H9 (cell line): ENCODE results near the gene SLC44A2. TPM values are rescaled to one million over a fixed set of nuclear protein-coding genes. Genes with fewer than 3 reads are reported as not detected.
A peak's percentile ranks its signal among the peaks of the same experiment; 100 is the strongest.

Source experiments
- DNase-seq: peaks from one replicate; pipeline ENCODE4 v3.0.0-alpha.2; 2017
- H2AFZ ChIP-seq: one replicate; pipeline ENCODE4 v1.6.1; 2013; ENCODE audit warnings: mild to moderate bottlenecking, low read length, control low read depth, moderate library complexity
- H2AK5ac ChIP-seq: 2 replicates; pipeline ENCODE4 v1.6.1; 2013; ENCODE audit warnings: low read length, control low read depth, mixed read lengths; ENCODE audit not compliant: insufficient read length
- H2BK120ac ChIP-seq: one replicate; pipeline ENCODE4 v1.6.1; 2013; ENCODE audit warnings: low read depth, mild to moderate bottlenecking, low read length, control low read depth, inconsistent platforms; ENCODE audit not compliant: poor library complexity, severe bottlenecking
- H2BK12ac ChIP-seq: 2 replicates; pipeline ENCODE4 v1.6.1; 2013; ENCODE audit warnings: low read length, control low read depth, mixed read lengths, low read depth; ENCODE audit not compliant: insufficient read length
- H2BK15ac ChIP-seq: 2 replicates; pipeline ENCODE4 v1.6.1; 2013; ENCODE audit warnings: low read depth, low read length, control low read depth
- H2BK20ac ChIP-seq: one replicate; pipeline ENCODE4 v1.6.1; 2013; ENCODE audit warnings: low read depth, mild to moderate bottlenecking, low read length, control low read depth, inconsistent platforms; ENCODE audit not compliant: poor library complexity, severe bottlenecking
- H2BK5ac ChIP-seq: 2 replicates; pipeline ENCODE4 v1.6.1; 2013; ENCODE audit warnings: low read length, control low read depth, mixed read lengths; ENCODE audit not compliant: insufficient read length
- H3K14ac ChIP-seq: 2 replicates; pipeline ENCODE4 v1.6.1; 2013; ENCODE audit warnings: low read length, control low read depth; ENCODE audit not compliant: insufficient read depth
- H3K18ac ChIP-seq: 2 replicates; pipeline ENCODE4 v1.6.1; 2013; ENCODE audit warnings: low read depth, mild to moderate bottlenecking, mixed read lengths, low read length, control low read depth; ENCODE audit not compliant: insufficient read length
- H3K23ac ChIP-seq: 2 replicates; pipeline ENCODE4 v1.6.1; 2013; ENCODE audit warnings: low read length, control low read depth, mixed read lengths, low read depth; ENCODE audit not compliant: insufficient read length
- H3K23me2 ChIP-seq: 2 replicates; pipeline ENCODE4 v1.6.1; 2013; ENCODE audit warnings: low read depth, mild to moderate bottlenecking, mixed read lengths, low read length, control low read depth; ENCODE audit not compliant: insufficient read length, poor library complexity, severe bottlenecking
- H3K27ac ChIP-seq: 2 replicates; pipeline ENCODE4 v1.5.1; 2013; ENCODE audit warnings: low read length, control low read depth, mixed read lengths, low read depth; ENCODE audit not compliant: insufficient read length
- H3K27me3 ChIP-seq: 2 replicates; pipeline ENCODE4 v1.6.1; 2013; ENCODE audit warnings: low read length, control low read depth, inconsistent platforms; ENCODE audit not compliant: insufficient read depth
- H3K4ac ChIP-seq: 2 replicates; pipeline ENCODE4 v1.6.1; 2013; ENCODE audit warnings: low read depth, mild to moderate bottlenecking, control low read depth, inconsistent platforms, low read length, moderate library complexity
- H3K4me1 ChIP-seq: 2 replicates; pipeline ENCODE4 v1.6.1; 2013; ENCODE audit warnings: low read length, control low read depth, inconsistent platforms; ENCODE audit not compliant: insufficient read depth
- H3K4me2 ChIP-seq: 2 replicates; pipeline ENCODE4 v1.6.1; 2013; ENCODE audit warnings: low read length, control low read depth, mixed read lengths; ENCODE audit not compliant: insufficient read length, insufficient read depth
- H3K56ac ChIP-seq: 2 replicates; pipeline ENCODE4 v1.6.1; 2013; ENCODE audit warnings: low read depth, mild to moderate bottlenecking, mixed read lengths, low read length, control low read depth; ENCODE audit not compliant: insufficient read length
- H3K79me1 ChIP-seq: 2 replicates; pipeline ENCODE4 v1.6.1; 2013; ENCODE audit warnings: low read depth, mild to moderate bottlenecking, moderate library complexity, low read length, control low read depth, inconsistent platforms; ENCODE audit not compliant: insufficient read depth, poor library complexity, severe bottlenecking
- H3K79me2 ChIP-seq: 2 replicates; pipeline ENCODE4 v1.6.1; 2013; ENCODE audit warnings: low read length, control low read depth, inconsistent platforms; ENCODE audit not compliant: insufficient read depth
- H3K9ac ChIP-seq: 2 replicates; pipeline ENCODE4 v1.6.1; 2013; ENCODE audit warnings: low read length, control low read depth, mixed read lengths; ENCODE audit not compliant: insufficient read length; ENCODE audit errors: extremely low read depth
- H3K9me3 ChIP-seq: one replicate; pipeline ENCODE4 v1.6.1; 2013; ENCODE audit warnings: low read depth, low read length, inconsistent platforms; ENCODE audit not compliant: control insufficient read depth
- H3T11ph ChIP-seq: one replicate; pipeline ENCODE4 v1.6.1; 2013; ENCODE audit warnings: mild to moderate bottlenecking, low read length, control low read depth, inconsistent platforms
- H4K20me1 ChIP-seq: one replicate; pipeline ENCODE4 v1.6.1; 2013; ENCODE audit not compliant: control insufficient read depth, insufficient read length, insufficient read depth
- H4K5ac ChIP-seq: 2 replicates; pipeline ENCODE4 v1.6.1; 2013; ENCODE audit warnings: low read depth, mild to moderate bottlenecking, mixed read lengths, low read length, control low read depth; ENCODE audit not compliant: insufficient read length
- H4K8ac ChIP-seq: replicated peaks from 2 replicates; pipeline ENCODE4 v1.6.1; 2013; ENCODE audit warnings: low read length, control low read depth, mixed read lengths, low read depth; ENCODE audit not compliant: insufficient read length
- H4K91ac ChIP-seq: 2 replicates; pipeline ENCODE4 v1.6.1; 2013; ENCODE audit warnings: low read depth, mild to moderate bottlenecking, moderate library complexity, mixed read lengths, low read length, control low read depth; ENCODE audit not compliant: insufficient read length
- H3K27ac Mint-ChIP-seq, 3 experiments: 2 replicates in 2 of 3; 3 replicates in 1 of 3; pipeline ENCODE4 v1.8.0; 2020 to 2021; ENCODE audit warnings: mixed read lengths in 3 of 3, mild to moderate bottlenecking in 1 of 3, moderate library complexity in 1 of 3
- H3K27me3 Mint-ChIP-seq: 2 replicates; pipeline ENCODE4 v1.8.0; 2021; ENCODE audit warnings: low read depth, mild to moderate bottlenecking, moderate library complexity, mixed read lengths
- H3K36me3 Mint-ChIP-seq, 3 experiments: 2 replicates in 2 of 3; 3 replicates in 1 of 3; pipeline ENCODE4 v1.8.0; 2020 to 2021; ENCODE audit warnings: low read depth in 3 of 3, mixed read lengths in 3 of 3; ENCODE audit not compliant: insufficient read depth in 1 of 3
- H3K4me1 Mint-ChIP-seq, 2 experiments: 2 replicates each; pipeline ENCODE4 v1.8.0; 2020; ENCODE audit warnings: mixed read lengths in 2 of 2
- H3K4me3 Mint-ChIP-seq, 2 experiments: 2 replicates in 1 of 2; 3 replicates in 1 of 2; pipeline ENCODE4 v1.8.0; 2020 to 2021; ENCODE audit warnings: mild to moderate bottlenecking in 2 of 2, mixed read lengths in 2 of 2, moderate library complexity in 1 of 2
- H3K9me3 Mint-ChIP-seq, 2 experiments: 2 replicates in 1 of 2; 3 replicates in 1 of 2; pipeline ENCODE4 v1.8.0; 2020; ENCODE audit warnings: mild to moderate bottlenecking in 2 of 2, mixed read lengths in 2 of 2, moderate library complexity in 1 of 2
- CTCF ChIP-seq: fragments of 200-600 bp; sonication (generic); conservative IDR thresholded peaks from 3 replicates; pipeline ENCODE4 v1.8.0; 2021; ENCODE audit warnings: antibody characterized with exemption, mild to moderate bottlenecking
- WGBS: extraction: QIAGEN DNeasy Blood & Tissue Kit; methylation state at CpG from one replicate; pipeline ENCODE4 v1.1.7; 2013; ENCODE audit warnings: missing lambda C conversion rate, low lambda C conversion rate, mixed read lengths; ENCODE audit not compliant: insufficient read length; ENCODE audit errors: extremely low coverage; 5-methylcytosine and 5-hydroxymethylcytosine counted together
- total RNA-seq: library from RNA; stranded (reverse); gene quantifications from 2 replicates; pipeline ENCODE4 v1.2.1, GENCODE V29; 2021

Gene SLC44A2
- total RNA-seq, 1 experiment from 2014 or later: 121 TPM

DNA sequence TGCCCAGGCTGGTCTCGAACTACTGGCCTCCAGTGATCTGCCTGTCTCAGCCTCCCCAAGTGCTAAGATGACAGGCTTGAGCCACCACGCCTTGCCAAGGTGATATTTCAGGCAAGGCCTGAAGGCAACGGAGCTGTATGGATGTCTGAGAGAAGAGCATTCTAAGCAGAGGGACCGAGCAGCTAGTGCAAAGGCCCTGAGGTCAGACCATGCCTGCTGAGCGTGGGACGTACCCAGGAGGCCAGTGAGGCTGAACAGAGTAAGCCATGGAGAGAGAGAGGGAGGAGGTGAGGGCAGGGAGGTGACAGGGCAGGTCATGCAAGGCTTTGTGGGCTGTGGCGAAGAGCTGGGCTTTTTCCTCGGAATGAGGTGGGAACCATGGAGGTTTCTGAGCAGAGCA, 3.4 kb upstream of the SLC44A2 start:
- H3K79me2 ChIP-seq: no peaks in the 10 kb centered on the region
- no peak overlapping the region for H3K27ac ChIP-seq
- H2BK5ac ChIP-seq: no peak overlapping the region
- no peak overlapping the region for H3K4ac ChIP-seq
- no peak overlapping the region for H3K4me2 ChIP-seq
- H4K5ac ChIP-seq: no peak overlapping the region
- H3K27ac Mint-ChIP-seq: peak overlapping the region; percentile 14 to 58 (median 37); a peak in 3 of 7 replicates
- no peaks in the 10 kb centered on the region for H4K20me1 ChIP-seq
- peaks cover 11 to 13% of the 10 kb centered on the region in 2 experiments for H3K4me1 Mint-ChIP-seq
- TF ChIP-seq CTCF: no peak
- H3K23ac ChIP-seq: no peak overlapping the region
- H3K36me3 Mint-ChIP-seq: peaks cover 0 to 3% (median 0%) of the 10 kb centered on the region in 3 experiments; a peak in 1 of 7 replicates
- H3K56ac ChIP-seq: no peak overlapping the region
- no peak overlapping the region for H2BK20ac ChIP-seq
- no peak overlapping the region for H2AFZ ChIP-seq
- no peaks in the 10 kb centered on the region for H3K27me3 ChIP-seq
- H3K9ac ChIP-seq: no peak overlapping the region
- H2BK15ac ChIP-seq: no peak overlapping the region
- H3K9me3 ChIP-seq: no peaks in the 10 kb centered on the region
- no peak overlapping the region for H3T11ph ChIP-seq
- H3K4me3 Mint-ChIP-seq: peak overlapping the region in 1 of 2 experiments; percentile 6; a peak in 1 of 5 replicates
- H3K27me3 Mint-ChIP-seq: no peaks in the 10 kb centered on the region
- no peak overlapping the region for H3K18ac ChIP-seq
- H2BK12ac ChIP-seq: no peak overlapping the region
- H3K14ac ChIP-seq: no peak overlapping the region
- whole genome bisulfite sequencing: no CpG with 5 or more reads among the region's 8 CpGs
- no peak overlapping the region for H4K8ac ChIP-seq
- DNase-seq: no peak
- no peak overlapping the region for H4K91ac ChIP-seq
- peaks cover 3% of the 10 kb centered on the region for H3K79me1 ChIP-seq
- no peak overlapping the region for H2BK120ac ChIP-seq
- no peak overlapping the region for H2AK5ac ChIP-seq
- H3K23me2 ChIP-seq: peaks cover 10% of the 10 kb centered on the region
- H3K4me1 ChIP-seq: peaks cover 4% of the 10 kb centered on the region; the same call in 1 of the 2 replicates
- no peaks in the 10 kb centered on the region for H3K9me3 Mint-ChIP-seq
